Adipose tissue (tissue), 3 donors: ENCODE data around the gene KDM4D. TPM values are rescaled to one million over a fixed set of nuclear protein-coding genes. Genes with fewer than 3 reads are reported as not detected.

Source experiments
- H3K27ac ChIP-seq: one replicate; pipeline ENCODE4 v1.5.1; 2013; ENCODE audit warnings: low read depth, low read length
- WGBS, 3 donors: extraction: QIAGEN DNeasy Blood & Tissue Kit; methylation state at CpG; one replicate each; pipeline ENCODE4 v1.1.7; 2013; 5-methylcytosine and 5-hydroxymethylcytosine counted together
- polyA plus RNA-seq, 3 donors: library from polyadenylated mRNA; stranded (reverse); fragments of 200-250 nt; gene quantifications; one replicate each; pipeline ENCODE4 v1.2.3, GENCODE V29; 2013
- donor health status: healthy with polysubstance abuse.
- donor health status: Bipolar disorder and iron deficiency.
- donor health status: healthy.

KDM4D gene
- polyA plus RNA-seq, 3 donors, result 0.20 to 0.65 (median 0.34) TPM

- WGBS, 3 donors, result 54 to 74% (median 59%) methylated on average over 4 of the region's 4 CpGs
- no peak overlapping the region for H3K27ac ChIP-seq
Observed at GRCh38 chr11:94948070-94948617, 25.4 kb upstream of the KDM4D start.

- H3K27ac ChIP-seq, result no peak overlapping the region
- 67 to 97% (median 87%) methylated on average over 1 of the region's 1 CpG for WGBS, 3 donors
Observed at GRCh38 chr11:94954753-94955152, 18.8 kb upstream of the KDM4D start.

GRCh38 chr11:94956963-94957362, 16.5 kb upstream of the KDM4D start:
- WGBS, 3 donors, result 58 to 66% (median 65%) methylated on average over 4 of the region's 4 CpGs
- H3K27ac ChIP-seq, result no peak overlapping the region

GRCh38 chr11:94958121-94958696, 15.3 kb upstream of the KDM4D start:
- no peak overlapping the region for H3K27ac ChIP-seq
- 35 to 60% (median 47%) methylated on average over 2 of the region's 2 CpGs for WGBS, 3 donors

GRCh38 chr11:94959179-94959578, 14.3 kb upstream of the KDM4D start:
- no peak overlapping the region for H3K27ac ChIP-seq

GRCh38 chr11:94960488-94960887, 13.0 kb upstream of the KDM4D start:
- 92 to 99% (median 96%) methylated on average over 2 of the region's 2 CpGs for WGBS, 3 donors
- H3K27ac ChIP-seq, result no peak overlapping the region

More at GRCh38 chr11:94959179-94959578, 14.3 kb upstream of the KDM4D start:
- 83 to 91% (median 90%) methylated on average over 2 of the region's 2 CpGs for WGBS, 3 donors

- no peak overlapping the region for H3K27ac ChIP-seq
- WGBS, 3 donors, result 97 to 100% (median 99%) methylated on average over 1 of the region's 1 CpG
Observed at GRCh38 chr11:94961255-94961654, 12.3 kb upstream of the KDM4D start.

- WGBS, 3 donors, result 73 to 94% (median 91%) methylated on average over 4 of the region's 4 CpGs
- H3K27ac ChIP-seq, result no peak overlapping the region
Observed at GRCh38 chr11:94964934-94965333, 8.6 kb upstream of the KDM4D start.

GRCh38 chr11:94968334-94968958, 5.1 kb upstream of the KDM4D start:
- H3K27ac ChIP-seq, result no peak overlapping the region
- 94 to 97% (median 94%) methylated on average over 1 of the region's 1 CpG for WGBS, 3 donors

- no peak overlapping the region for H3K27ac ChIP-seq
- 3% methylated on average over 5 of the region's 5 CpGs for WGBS, 3 donors
Observed at GRCh38 chr11:94972700-94973098, 810 bp upstream of the KDM4D start.

- WGBS, 3 donors, result 37 to 52% (median 44%) methylated on average over 6 of the region's 6 CpGs
- H3K27ac ChIP-seq, result no peak overlapping the region
Observed at GRCh38 chr11:94974178-94974577, 669 bp downstream of the KDM4D start.

GRCh38 chr11:94975599-94975998, 2.1 kb downstream of the KDM4D start:
- H3K27ac ChIP-seq, result no peak overlapping the region
- 88 to 92% (median 89%) methylated on average over 1 of the region's 1 CpG for WGBS, 3 donors

- WGBS, 3 donors, result 73 to 80% (median 79%) methylated on average over 4 of the region's 4 CpGs
- H3K27ac ChIP-seq, result no peak overlapping the region
Observed at GRCh38 chr11:94987378-94987777, 13.9 kb downstream of the KDM4D start.

- WGBS, 3 donors, result 70 to 90% (median 85%) methylated on average over 1 of the region's 1 CpG
- no peak overlapping the region for H3K27ac ChIP-seq
Observed at GRCh38 chr11:94988748-94989147, 15.2 kb downstream of the KDM4D start.

- WGBS, 3 donors, result 93 to 100% (median 99%) methylated on average over 2 of the region's 2 CpGs
- H3K27ac ChIP-seq, result no peak overlapping the region
Observed at GRCh38 chr11:94993400-94993943, 20.0 kb downstream of the KDM4D start.

GRCh38 chr11:94997437-94997836, 23.9 kb downstream of the KDM4D start:
- WGBS, 3 donors, result 85 to 94% (median 90%) methylated on average over 6 of the region's 6 CpGs
- H3K27ac ChIP-seq, result no peak overlapping the region

GRCh38 chr11:94998285-94998684, 24.8 kb downstream of the KDM4D start:
- 90 to 97% (median 95%) methylated on average over 13 of the region's 13 CpGs for WGBS, 3 donors
- no peak overlapping the region for H3K27ac ChIP-seq

- no peak overlapping the region for H3K27ac ChIP-seq
Observed at GRCh38 chr11:95003716-95004115, 30.2 kb downstream of the KDM4D start.

- no peak overlapping the region for H3K27ac ChIP-seq
- 88 to 96% (median 91%) methylated on average over 1 of the region's 1 CpG for WGBS, 3 donors
Observed at GRCh38 chr11:95005642-95006041, 32.1 kb downstream of the KDM4D start.

- H3K27ac ChIP-seq, result no peak overlapping the region
Observed at GRCh38 chr11:95011376-95011775, 37.9 kb downstream of the KDM4D start.
